Occipital lobe (tissue), 2 donors: ENCODE results near the gene ALOX15B. TPM values are rescaled to one million over a fixed set of nuclear protein-coding genes. Genes with fewer than 3 reads are reported as not detected.
"Not testable (repeated sequence)": the region's sequence is repeated elsewhere in the genome, so short reads cannot be mapped to it uniquely, and the experiment has no call there.

Source experiments
- DNase-seq: peaks from one replicate; lab custom pipeline; 2025; lab: John Stamatoyannopoulos, UW
- total RNA-seq: library from RNA; depleted of rRNA; stranded (reverse); fragments of >200 nt; gene quantifications from one replicate; pipeline ENCODE4 v1.2.3, GENCODE V29; 2014

The ALOX15B gene
- total RNA-seq, 1 donor from 2014 or later, result 0.16 TPM

DNA sequence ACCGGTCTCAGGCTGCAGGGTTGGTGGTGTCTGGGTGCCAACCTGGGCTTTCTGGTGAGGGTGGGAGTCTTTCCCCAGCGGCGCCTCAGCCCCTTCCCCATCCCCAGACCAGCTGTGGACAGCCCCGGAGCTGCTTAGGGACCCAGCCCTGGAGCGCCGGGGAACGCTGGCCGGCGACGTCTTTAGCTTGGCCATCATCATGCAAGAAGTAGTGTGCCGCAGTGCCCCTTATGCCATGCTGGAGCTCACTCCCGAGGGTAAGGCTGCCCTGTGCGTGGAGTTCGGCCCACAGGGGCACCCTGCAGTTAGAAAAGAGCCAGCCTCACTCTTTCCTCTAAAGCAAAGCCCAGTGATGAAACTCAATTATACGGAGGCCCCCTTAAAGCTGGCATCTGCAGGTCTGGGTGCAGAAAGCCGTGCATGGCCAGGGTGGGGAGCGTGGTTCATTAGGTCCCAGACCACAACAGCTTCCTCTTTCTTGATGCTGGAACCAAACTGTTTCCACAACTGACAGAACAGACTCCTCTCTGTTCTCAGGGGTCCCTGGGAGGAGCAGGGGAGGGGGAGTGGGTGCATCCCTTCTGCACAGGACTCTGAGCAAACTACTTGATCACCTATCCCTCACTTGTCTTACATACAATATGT lies 25.7 kb upstream of the ALOX15B start:
- no peak for DNase-seq

DNA sequence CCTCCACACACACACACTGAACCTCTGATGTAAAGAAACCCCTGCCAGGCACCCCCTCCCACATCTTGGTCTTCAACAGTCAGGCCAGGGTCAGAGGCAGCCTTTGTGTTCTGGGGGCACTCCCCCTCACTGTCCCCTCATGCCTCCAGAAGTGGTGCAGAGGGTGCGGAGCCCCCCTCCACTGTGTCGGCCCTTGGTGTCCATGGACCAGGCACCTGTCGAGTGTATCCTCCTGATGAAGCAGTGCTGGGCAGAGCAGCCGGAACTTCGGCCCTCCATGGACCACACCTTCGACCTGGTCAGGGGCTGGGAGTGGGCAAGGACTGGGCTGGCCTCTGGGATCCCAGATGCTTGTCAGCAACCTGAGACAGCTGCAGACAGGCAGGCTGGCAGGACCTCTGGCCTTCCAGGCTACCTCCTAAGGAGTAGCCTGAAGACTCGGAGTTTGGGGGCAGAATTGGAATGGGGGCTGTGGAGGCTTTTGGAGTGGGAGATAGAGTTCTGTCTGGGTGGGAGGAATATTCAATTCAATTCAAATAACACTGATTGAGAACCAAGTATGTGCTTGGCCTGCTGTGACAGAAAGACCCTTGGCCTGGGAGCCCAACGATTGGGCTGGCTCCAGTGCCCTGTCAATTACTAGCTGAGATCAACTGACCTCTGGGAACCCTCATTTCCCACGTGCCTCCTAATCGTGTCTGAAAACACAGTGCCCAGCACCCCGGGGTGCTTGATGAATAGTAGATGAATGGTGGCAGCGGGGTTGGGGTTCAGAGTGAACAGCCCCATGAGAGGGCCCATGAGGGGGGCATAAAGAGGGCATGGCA lies 24.9 kb upstream of the ALOX15B start:
- DNase-seq, result no peak

DNA sequence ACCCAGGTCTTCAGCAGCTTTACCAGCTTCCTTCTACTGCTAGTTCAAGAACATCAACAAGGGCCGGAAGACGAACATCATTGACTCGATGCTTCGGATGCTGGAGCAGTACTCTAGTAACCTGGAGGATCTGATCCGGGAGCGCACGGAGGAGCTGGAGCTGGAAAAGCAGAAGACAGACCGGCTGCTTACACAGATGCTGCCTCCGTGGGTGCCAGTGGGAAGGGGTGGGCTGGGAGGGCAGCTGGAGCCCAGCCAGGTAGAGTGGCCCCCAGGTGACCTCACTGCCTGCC lies 24.4 kb upstream of the ALOX15B start:
- DNase-seq, result no peak

DNA sequence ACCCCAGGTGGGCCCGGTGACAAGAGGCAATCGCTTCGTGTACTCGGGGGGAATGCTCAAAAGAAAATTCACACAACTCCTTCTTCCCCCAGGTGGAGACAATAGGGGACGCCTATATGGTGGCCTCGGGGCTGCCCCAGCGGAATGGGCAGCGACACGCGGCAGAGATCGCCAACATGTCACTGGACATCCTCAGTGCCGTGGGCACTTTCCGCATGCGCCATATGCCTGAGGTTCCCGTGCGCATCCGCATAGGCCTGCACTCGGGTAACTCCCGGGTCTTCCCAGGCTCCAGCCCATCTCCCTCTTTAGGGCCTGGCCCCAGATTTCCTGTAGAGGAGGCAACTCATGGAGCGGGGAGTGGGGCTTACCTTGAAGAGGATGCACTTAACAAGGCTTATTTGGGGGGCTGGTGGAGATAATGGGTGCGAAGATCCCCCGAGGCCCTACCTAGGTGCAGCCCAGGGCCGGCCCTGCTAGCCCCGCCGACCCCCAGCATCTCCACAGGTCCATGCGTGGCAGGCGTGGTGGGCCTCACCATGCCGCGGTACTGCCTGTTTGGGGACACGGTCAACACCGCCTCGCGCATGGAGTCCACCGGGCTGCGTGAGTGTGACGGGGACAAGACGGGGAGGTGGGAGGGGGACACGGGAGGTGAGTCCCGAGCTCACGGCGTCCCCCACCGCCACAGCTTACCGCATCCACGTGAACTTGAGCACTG lies 23.5 kb upstream of the ALOX15B start:
- no peak for DNase-seq

DNA sequence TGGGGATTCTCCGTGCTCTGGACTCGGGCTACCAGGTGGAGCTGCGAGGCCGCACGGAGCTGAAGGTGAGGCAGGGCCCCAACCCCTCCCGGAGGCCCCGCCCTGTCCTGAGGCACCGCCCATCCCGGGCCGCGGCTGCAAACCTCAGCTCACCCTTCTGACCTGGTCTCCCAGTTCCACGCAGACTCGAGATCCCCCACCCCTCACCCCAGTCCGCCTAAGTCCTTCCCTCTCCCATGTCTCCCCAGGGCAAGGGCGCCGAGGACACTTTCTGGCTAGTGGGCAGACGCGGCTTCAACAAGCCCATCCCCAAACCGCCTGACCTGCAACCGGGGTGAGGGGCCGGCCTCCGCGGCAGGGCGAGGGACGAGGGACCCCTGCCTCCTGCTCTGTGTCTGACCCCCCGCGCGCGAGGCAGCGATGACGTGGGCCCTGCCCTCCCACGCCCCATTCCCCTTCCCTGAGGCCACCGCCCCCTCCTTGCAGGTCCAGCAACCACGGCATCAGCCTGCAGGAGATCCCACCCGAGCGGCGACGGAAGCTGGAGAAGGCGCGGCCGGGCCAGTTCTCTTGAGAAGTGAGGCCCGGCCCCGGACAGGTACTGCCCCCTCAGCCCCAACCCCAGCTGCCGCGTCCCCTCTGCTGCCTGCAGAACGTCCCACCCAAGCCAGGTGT lies 22.8 kb upstream of the ALOX15B start:
- no peak for DNase-seq

DNA sequence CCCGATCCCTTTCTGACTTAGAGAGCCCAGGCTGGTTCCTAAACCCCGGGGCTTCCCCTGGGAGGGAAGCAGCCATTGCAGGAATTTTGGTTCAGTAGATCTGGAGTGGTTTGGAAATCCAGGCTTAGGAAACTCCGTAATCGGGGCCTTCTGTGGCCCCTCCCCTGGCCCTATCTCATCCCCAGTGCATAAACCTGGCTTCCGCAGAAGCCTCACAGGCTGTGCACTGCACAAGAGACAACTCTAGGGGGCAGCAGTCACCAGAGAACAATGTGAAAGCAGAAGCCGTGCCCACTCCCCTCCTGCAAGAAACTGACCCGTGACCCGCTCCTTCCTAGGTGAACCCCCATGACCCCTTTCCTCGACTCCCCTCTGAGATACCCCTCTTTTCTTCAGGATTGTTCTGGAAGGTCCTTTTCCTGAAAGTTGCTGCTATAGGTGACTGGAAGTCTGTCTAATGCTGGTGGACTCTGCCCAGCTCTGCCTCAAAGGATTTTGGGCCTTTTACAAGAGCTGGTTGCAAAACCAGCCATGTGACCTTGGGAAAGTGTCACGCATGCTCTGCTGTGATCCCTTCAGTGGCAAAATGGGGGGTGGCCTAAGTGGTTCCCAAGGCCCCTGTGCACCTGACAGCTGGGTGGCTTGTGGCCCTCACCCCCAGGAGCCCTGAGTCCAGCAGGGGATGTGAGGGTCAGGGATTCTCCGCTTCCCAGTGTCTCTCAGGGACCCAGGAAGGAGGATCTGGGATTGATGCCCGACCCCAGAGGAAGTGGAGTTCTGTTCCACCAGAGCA lies 22.0 kb upstream of the ALOX15B start:
- no peak for DNase-seq

DNA sequence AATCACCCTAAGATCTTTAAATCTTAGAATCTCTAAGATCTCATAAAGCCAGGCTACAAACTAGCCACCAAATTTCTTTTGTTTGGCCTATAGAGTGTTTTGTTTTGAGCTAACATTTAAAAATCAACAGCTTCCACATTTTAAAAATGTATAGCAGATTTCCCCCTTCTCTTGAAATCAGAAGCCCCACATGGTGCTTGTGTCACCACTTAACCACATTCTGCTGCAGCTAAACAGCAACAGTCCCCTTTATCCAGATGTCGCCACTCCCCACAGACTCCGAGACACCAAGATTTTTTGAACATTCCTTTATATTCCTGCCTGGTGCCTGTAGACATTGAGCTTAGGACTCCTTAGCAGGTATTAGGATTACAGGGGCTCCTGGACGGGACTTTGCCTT lies 20.4 kb upstream of the ALOX15B start:
- DNase-seq, result no peak

DNA sequence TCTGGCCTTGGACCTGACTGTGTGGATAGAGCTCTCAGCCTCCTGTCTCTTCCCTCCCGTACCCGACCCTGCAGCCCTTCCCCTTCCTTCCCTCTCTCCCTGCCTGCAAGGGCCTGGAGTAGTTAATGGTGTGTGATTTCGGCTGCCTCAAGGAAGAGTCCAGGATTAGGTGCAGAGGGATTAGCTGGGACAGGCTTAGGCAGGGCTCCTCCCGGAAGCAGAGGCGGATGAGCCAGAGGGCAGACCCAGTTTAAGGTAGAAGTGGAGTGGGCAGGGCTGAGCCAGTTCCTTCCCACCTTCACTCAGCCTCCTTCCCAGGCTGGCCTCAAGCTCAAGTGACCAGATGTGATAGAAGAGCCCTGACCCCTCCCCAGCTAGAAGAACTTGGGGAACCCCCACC lies 19.7 kb upstream of the ALOX15B start:
- no peak for DNase-seq

DNA sequence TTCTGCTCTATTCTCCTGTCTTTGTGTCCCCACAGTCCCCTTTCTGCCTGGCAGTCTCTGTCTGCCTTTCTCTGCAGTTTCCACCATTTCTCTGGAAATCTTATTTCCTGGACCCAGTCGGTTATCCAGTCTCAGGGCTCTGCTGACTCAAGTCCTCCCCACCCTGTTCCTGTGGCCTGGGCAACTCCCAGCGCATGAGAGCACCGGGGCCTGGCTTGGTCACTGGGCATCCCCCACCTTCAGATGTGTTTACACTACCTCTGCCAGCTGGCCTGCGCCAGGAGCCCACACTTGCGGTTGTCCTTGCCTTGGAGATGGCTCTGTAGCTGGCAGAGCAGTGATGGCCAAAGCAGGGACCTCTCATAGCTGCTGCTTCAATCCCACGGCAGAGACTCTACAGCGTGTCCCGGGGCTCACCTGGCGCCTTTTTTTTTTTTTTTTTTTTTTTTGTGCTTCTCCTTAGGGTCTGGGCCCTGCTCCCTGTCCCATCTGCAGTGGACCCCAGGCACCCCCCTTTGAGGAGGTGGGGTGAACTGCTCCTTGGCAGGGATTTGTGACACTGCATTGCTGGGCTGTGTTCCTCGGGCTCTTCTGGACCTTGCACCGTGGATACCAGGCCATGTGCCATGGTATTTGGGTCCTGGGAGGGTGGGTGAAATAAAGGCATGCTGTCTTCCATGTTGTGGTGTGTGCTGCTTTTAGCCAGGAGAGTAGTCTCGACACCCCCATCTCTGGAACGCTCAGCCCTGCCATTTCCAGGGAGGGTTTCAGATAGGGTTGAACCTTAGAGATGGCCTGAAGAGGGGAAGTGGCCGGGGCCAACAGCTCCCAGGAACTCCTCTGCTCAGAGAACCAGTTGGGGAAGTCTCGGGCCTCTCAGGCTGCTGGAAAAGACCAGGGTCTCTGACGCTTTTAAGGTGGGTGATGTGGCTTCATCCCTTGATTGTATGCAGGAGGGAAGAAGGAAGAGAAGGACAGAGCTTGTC lies 18.9 kb upstream of the ALOX15B start:
- DNase-seq, result no peak

DNA sequence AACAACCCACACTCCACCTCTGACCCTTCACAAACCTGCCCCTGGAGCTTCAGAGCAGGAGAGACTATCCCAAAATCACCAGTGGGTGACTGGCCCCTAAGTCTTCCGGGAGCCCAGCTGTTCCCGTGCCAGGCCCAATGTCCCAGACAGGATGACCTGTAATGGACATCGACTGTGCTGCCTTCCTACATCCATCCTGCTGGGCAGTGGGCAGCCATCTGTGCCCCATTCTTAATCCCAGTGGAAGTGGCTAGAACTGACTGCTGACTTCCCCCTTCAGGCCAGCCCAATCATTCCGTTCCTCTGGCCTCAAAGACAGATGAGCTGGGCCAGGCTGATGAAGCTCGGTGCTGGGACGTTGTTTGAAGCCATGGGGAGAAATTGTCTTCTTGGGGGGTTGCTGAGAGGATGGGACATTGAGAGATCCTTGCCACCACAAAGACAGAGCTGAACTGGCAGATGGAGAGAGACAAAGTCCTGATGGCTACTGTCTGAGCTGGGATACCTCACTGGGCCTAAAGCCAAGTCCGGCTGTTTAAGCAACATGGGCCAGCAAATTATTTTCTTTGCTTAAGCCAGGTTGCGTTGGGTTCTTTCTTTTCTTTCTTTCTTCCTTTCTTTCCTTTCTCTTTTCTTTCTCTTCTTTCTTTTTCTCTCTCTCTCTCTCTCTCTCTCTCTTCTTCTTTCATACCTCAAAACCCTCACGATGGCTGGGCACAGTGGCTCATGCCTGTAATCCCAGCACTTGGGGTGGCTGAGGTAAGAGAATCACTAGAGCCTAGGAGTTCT lies 17.9 kb upstream of the ALOX15B start:
- no peak for DNase-seq

DNA sequence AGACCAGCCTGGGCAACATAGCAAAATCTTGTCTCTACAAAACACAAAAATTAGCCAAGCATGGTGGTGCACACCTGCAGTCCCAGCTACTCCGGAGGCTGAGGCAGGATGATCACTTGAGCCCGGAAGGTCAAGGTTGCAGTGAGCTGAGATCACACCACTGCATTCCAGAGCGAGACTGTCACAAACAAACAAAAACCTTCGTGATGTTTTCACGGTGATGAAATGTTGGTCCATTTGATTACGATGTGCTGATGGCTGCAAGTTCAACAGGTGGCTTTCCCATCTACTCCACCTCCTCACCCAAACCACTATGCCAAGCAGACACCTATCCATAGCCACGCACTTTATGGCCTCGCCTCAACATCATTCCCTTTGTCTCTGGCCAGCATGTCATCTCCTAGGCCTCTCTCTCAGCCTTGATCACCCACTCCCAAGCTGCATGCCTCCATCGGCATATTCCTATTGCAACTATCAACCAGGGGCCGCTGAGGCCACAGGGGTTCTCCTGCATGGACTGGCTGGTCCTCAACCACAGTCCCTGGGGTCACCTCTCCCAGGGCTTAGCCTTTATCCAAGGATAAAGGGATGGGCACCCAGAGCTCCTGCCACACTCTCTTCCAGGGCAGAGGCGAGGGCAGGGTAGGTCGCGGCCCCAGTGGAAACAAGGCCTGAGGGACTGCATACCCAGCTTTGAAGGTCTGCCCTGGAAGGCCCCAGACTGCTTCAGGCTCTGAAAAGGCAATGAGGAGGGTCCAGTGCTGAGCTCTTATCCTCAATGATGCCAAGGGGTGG lies 17.1 kb upstream of the ALOX15B start:
- DNase-seq, result no peak

DNA sequence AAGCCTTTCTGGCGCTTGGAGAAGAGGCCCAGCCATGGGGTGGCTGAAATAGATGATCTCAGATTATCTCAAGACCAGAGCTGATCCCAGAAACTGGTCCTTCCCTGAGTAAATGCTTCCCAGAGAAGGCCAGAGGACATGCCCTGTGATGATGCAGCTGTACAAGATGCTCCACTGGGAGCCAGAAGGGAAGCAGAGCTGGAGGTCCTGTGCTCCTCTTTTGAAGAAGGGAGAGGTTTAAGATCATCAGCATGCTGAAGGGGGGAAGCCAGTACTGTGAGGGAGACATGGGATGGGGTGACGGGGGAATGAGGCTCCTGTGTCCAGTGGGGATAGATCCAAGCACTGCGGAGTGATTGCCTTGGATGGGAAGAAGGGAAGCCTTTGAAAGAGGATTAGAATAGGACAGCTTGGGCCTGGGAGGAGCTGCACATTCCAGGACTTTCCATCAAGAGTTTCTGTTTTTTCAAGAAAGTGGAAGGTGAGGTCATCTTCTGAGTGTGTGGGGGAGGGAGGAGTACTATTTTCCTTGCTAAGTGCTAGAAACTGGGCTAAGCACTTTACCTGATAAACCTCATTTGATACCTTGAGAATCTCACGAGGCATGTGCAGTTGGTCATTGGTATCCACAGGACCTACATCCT lies 16.4 kb upstream of the ALOX15B start:
- no peak for DNase-seq

DNA sequence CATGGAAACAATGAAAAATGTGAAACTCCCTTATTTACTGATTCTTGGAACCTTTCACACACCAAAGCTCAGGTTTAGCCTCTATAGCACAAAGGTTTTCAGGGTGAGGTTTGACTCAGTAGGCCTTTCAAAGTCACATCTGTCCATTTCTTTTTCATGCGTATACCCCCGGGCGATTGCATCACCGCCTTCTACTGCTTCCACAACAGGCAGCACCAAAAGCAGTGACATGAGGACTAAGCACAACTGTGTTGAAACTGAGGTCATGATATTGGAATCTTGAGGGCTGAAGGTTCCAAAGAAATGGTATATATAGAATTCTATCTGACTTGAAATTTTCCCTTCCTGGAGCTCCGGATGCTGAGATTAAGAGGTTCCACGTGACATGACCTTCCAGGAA lies 14.7 kb upstream of the ALOX15B start:
- not testable (repeated sequence) for DNase-seq

DNA sequence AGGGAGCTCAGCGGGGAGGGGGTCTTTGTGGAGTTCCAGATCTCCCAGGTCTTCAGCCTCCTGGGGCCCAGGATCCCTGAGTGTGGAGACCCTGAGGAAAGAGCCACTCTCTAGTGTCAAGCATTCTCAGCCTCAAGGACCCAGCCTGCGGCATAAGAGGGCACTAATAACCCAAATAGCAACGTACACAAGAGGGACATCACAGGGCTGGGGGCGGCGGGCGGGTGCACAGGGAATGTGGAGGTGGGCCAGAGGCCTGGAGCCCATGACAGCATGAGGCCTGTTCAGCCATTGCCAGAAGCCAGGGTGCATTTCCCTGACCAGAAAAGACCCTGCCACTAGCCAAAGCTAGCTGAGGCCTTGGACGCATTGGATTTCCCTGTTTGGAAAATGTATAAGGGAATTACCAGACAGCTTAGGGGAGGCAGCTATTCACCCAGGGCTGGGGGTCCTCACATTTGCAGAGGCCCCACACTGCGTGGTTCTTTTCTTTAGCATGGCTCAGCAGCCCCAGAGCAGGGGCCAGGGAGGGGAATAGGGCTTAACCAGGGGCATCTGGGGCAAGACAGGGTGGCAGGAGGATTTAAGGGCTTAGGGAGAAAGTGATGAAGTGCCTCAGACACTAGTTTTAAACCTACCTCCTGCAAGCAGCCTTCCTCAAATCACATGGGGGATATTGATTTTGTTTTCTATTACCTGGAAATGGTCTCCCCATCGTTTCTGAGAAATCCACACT lies 13.5 kb upstream of the ALOX15B start:
- DNase-seq, result no peak

DNA sequence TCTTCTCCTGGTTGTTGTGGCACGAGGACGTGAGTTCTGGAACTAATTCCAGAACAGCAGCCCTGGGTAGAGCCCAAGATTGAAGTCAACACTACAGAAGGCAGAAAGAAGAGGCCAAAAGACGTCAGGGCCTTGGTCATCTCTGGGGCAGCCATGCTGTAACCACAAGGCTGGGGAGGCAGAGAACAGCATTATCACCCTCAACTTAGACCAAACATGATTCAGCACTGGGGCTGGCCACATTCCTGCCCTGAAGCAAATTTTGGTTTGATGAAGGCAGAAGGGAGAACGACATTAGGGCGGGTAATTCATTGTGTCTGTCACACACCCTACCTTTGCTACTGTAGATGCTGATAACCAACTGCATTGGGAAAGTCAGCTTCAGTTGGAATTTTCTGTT lies 9.7 kb upstream of the ALOX15B start:
- DNase-seq, result no peak

DNA sequence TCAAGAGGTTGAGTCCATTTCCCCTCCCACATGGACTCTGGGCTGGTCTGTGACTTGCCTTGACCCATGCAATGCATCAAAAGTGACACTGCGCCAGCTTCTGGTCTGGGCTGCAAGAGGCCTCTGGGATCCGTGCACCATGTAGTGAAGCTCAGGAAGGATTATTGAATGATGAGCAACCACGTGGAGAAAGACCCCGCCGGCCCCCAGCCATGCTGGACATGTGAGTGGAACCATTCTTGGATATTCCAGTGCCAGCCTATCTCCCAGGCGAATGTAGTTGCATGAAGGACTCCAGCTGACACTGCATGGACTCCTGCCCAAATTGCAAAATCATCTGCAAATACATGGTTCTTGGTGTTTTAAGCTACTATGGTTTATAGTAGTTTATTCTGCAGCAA lies 7.6 kb upstream of the ALOX15B start:
- no peak for DNase-seq

DNA sequence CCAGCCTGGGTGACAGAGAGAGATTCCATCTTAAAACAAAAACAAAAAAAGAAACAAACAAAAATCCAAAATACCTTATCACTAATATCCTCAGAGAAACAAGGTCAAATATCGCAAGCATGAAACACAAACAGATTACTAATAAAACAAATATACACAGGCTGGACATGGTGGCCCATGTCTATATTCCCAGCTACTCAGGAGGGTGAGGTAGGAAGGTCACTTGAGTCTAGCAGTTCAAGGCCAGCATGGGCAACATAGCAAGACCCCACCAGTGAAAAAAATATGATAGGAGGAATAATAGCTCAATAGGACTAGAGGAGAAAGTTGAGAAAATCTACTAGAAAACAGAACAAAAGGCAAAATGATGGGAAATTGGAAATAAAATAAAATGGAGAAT lies 6.9 kb upstream of the ALOX15B start:
- no peak for DNase-seq
